SK-N-SH (cell line): ENCODE results near the gene CCL7. TPM values are rescaled to one million over a fixed set of nuclear protein-coding genes. Genes with fewer than 3 reads are reported as not detected.

Experiments used
- CTCF ChIA-PET: fragments of 300-600, 350-600 bp; formaldehyde crosslinking; extraction: SDS; loops from one replicate; lab custom pipeline; 2021; lab: Yijun Ruan, JAX
- POLR2A ChIA-PET: fragments of 350-600 bp; sonication (Branson Sonifier 250); formaldehyde crosslinking; extraction: SDS; loops from one replicate; lab custom pipeline; 2020; ENCODE audit warnings: antibody characterized with exemption, inconsistent platforms; lab: Yijun Ruan, JAX
- DNase-seq: peaks from one replicate; pipeline ENCODE4 v3.0.0; 2012
- H2AFZ ChIP-seq: fragments of 200-600 bp; sonication (generic); 2 replicates; pipeline ENCODE4 v1.8.1; 2016; ENCODE audit warnings: antibody characterized with exemption, mild to moderate bottlenecking, low read depth
- H3F3A ChIP-seq: fragments of 200-600 bp; sonication (generic); replicated peaks from 2 replicates; pipeline ENCODE3; 2016; ENCODE audit warnings: antibody characterized with exemption, mild to moderate bottlenecking; ENCODE audit not compliant: insufficient read depth
- H3K27ac ChIP-seq, 2 experiments: fragments of 200-500 bp in 1 of 2; fragments of 200-600 bp in 1 of 2; sonication (Bioruptor generic) in 1 of 2; sonication (generic), shearing (Covaris generic) in 1 of 2; 2 replicates each; pipeline versions ENCODE4 v1.5.1 to v1.6.1; 2014 to 2016; ENCODE audit warnings: low read depth in 2 of 2, inconsistent platforms in 1 of 2, low read length in 1 of 2, mild to moderate bottlenecking in 1 of 2, mixed read lengths in 1 of 2
- H3K27me3 ChIP-seq: fragments of 200-600 bp; sonication (generic), shearing (Covaris generic); 2 replicates; pipeline ENCODE4 v1.6.1; 2016; ENCODE audit warnings: mixed run types; ENCODE audit not compliant: insufficient read depth
- H3K36me3 ChIP-seq, 2 experiments: fragments of 200-500 bp in 1 of 2; fragments of 200-600 bp in 1 of 2; sonication (Bioruptor generic) in 1 of 2; sonication (generic) in 1 of 2; replicated peaks in 1 of 2; 2 replicates each; pipeline versions ENCODE3 to v1.5.1; 2014 to 2016; ENCODE audit warnings: low read length in 1 of 2, mild to moderate bottlenecking in 1 of 2; ENCODE audit not compliant: insufficient read depth in 2 of 2, control insufficient read depth in 1 of 2
- H3K4me1 ChIP-seq, 2 experiments: fragments of 200-500 bp in 1 of 2; fragments of 200-600 bp in 1 of 2; sonication (Bioruptor generic) in 1 of 2; sonication (generic), shearing (Covaris generic) in 1 of 2; 2 replicates each; pipeline versions ENCODE4 v1.5.1 to v1.6.1; 2014 to 2016; ENCODE audit warnings: low read depth in 1 of 2, low read length in 1 of 2, mixed run types in 1 of 2; ENCODE audit not compliant: insufficient read depth in 2 of 2, control insufficient read depth in 1 of 2
- H3K4me2 ChIP-seq: fragments of 200-600 bp; sonication (generic), shearing (Covaris generic); 2 replicates; pipeline ENCODE4 v1.6.1; 2017; ENCODE audit warnings: mixed run types
- H3K4me3 ChIP-seq, 2 experiments: fragments of 200-500 bp in 1 of 2; fragments of 200-600 bp in 1 of 2; sonication (Bioruptor generic) in 1 of 2; sonication (generic), shearing (Covaris generic) in 1 of 2; 2 replicates each; pipeline versions ENCODE4 v1.5.1 to v1.8.1; 2014 to 2016; ENCODE audit warnings: low read depth in 2 of 2, inconsistent platforms in 1 of 2, low read length in 1 of 2, mild to moderate bottlenecking in 1 of 2, mixed read lengths in 1 of 2, moderate library complexity in 1 of 2
- H3K79me2 ChIP-seq: fragments of 200-600 bp; sonication (generic); 2 replicates; pipeline ENCODE4 v1.8.1; 2017; ENCODE audit warnings: mild to moderate bottlenecking; ENCODE audit not compliant: insufficient read depth
- H3K9ac ChIP-seq: fragments of 200-600 bp; sonication (generic); 2 replicates; pipeline ENCODE4 v1.6.1; 2017; ENCODE audit warnings: mixed run types
- H3K9me2 ChIP-seq: fragments of 200-600 bp; sonication (generic); 2 replicates; pipeline ENCODE4 v1.6.1; 2017; ENCODE audit warnings: mixed run types
- H3K9me3 ChIP-seq: fragments of 200-600 bp; sonication (generic); 2 replicates; pipeline ENCODE4 v1.6.1; 2017; ENCODE audit warnings: mixed run types, mild to moderate bottlenecking, moderate library complexity
- H4K20me1 ChIP-seq: fragments of 200-600 bp; sonication (generic); 2 replicates; pipeline ENCODE4 v1.6.1; 2017; ENCODE audit warnings: mild to moderate bottlenecking, mixed run types; ENCODE audit not compliant: insufficient read depth
- ELF1 ChIP-seq: IDR thresholded peaks from 2 replicates; pipeline ENCODE4 v1.4.0; 2012
- EP300 ChIP-seq, 2 experiments: IDR thresholded peaks; 2 replicates each; pipeline versions ENCODE4 v1.4.0 to v1.6.1; 2012; ENCODE audit warnings: borderline replicate concordance in 1 of 2, low read depth in 1 of 2, low read length in 1 of 2
- EZH2phosphoT487 ChIP-seq: fragments of 200-600 bp; sonication (generic); IDR thresholded peaks from 2 replicates; pipeline ENCODE4 v1.6.1; 2017; ENCODE audit warnings: low read depth, mixed run types, mild to moderate bottlenecking, antibody characterized with exemption, moderate library complexity, borderline replicate concordance
- FOXJ3 ChIP-seq: sonication (generic); formaldehyde crosslinking; IDR thresholded peaks from 2 replicates; pipeline ENCODE4 v1.5.1; 2020; ENCODE audit warnings: mild to moderate bottlenecking, missing genetic modification reagents
- FOXM1 ChIP-seq: IDR thresholded peaks from 2 replicates; pipeline ENCODE4 v1.4.0; 2012; ENCODE audit warnings: low read depth, mild to moderate bottlenecking
- GATA2 ChIP-seq: sonication (generic); formaldehyde crosslinking; IDR thresholded peaks from 2 replicates; pipeline ENCODE4 v1.5.0; 2020; ENCODE audit warnings: mild to moderate bottlenecking, missing genetic modification reagents
- IRF3 ChIP-seq: fragments of 150-350 bp; IDR thresholded peaks from 2 replicates; pipeline ENCODE4 v1.6.1; 2016; ENCODE audit warnings: mild to moderate bottlenecking, low read depth, low read length
- JUND ChIP-seq: IDR thresholded peaks from 2 replicates; pipeline ENCODE4 v1.4.0; 2012
- MEF2A ChIP-seq: IDR thresholded peaks from 2 replicates; pipeline ENCODE4 v1.4.0; 2012; ENCODE audit warnings: low read depth, borderline replicate concordance
- MXI1 ChIP-seq: IDR thresholded peaks from 2 replicates; pipeline ENCODE4 v1.6.1; 2012; ENCODE audit warnings: mild to moderate bottlenecking, low read depth, low read length, improper control_type of control experiment
- RXRA ChIP-seq: IDR thresholded peaks from 2 replicates; pipeline ENCODE4 v1.4.0; 2012; ENCODE audit warnings: low read depth, mild to moderate bottlenecking, borderline replicate concordance
- SIN3A ChIP-seq: IDR thresholded peaks from 2 replicates; pipeline ENCODE4 v1.6.1; 2012; ENCODE audit warnings: low read depth, mild to moderate bottlenecking, low read length, moderate library complexity, borderline replicate concordance
- SMC3 ChIP-seq: IDR thresholded peaks from 2 replicates; pipeline ENCODE4 v1.6.1; 2012; ENCODE audit warnings: low read depth, low read length, improper control_type of control experiment
- TAF1 ChIP-seq: IDR thresholded peaks from 2 replicates; pipeline ENCODE4 v1.6.1; 2012; ENCODE audit warnings: low read depth, mild to moderate bottlenecking, low read length, moderate library complexity, borderline replicate concordance
- TCF12 ChIP-seq: IDR thresholded peaks from 2 replicates; pipeline ENCODE4 v1.4.0; 2012
- WGBS: methylation state at CpG from one replicate; pipeline ENCODE4 v1.1.6; 2017; ENCODE audit warnings: low lambda C conversion rate; 5-methylcytosine and 5-hydroxymethylcytosine counted together
- polyA plus RNA-seq, 3 experiments: library from polyadenylated mRNA; depleted of rRNA; stranded (reverse); fragments of >200 nt; gene quantifications; 2 replicates each; pipeline ENCODE4 v1.2.3, GENCODE V29; 2012
- TF ChIP-seq, protein P1 (sequence below): fragments of 150-350 bp; IDR thresholded peaks from 2 replicates; pipeline ENCODE4 v1.6.1; 2017; ENCODE audit warnings: antibody characterized with exemption, low read length, low read depth, borderline replicate concordance
- TF ChIP-seq, protein P2 (sequence below): IDR thresholded peaks from 2 replicates; pipeline ENCODE4 v1.4.0; 2012; ENCODE audit warnings: low read depth

Gene CCL7
- polyA plus RNA-seq, 1 of the 3 experiments (the other 2 are of a cell fraction): 0.72 TPM

DNA sequence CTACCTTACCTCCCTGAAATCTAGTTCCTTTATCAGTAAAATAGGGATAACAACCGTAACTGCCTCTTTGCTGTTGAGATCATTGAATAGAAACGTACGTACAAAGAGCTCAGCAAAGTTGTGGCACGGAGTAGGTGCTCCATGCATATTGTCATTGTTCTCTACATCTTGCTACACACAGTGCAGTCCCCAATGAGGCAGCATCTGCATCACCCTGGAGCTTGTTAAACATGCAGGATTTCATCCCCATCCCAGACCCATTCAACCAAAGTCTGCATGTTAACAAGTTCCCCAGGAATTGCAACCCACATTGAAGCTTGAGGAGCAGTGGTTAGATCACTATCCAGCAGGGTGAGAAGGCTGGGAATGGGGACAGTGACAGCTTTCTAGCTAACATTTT lies 48.6 kb upstream of the CCL7 start (continued):
- TF ChIP-seq ELF1 (no peak), RXRA (no peak), TCF12 (no peak), IRF3 (no peak)

- Histone ChIP-seq H3K4me2 (no peak overlapping the region), H2AFZ (no peak overlapping the region), H3K4me1 (no peaks in the 10 kb centered on the region), H3K4me3 (no peak overlapping the region), H3K79me2 (no peaks in the 10 kb centered on the region), H4K20me1 (no peaks in the 10 kb centered on the region), H3K9me3 (no peaks in the 10 kb centered on the region), H3K9ac (no peak overlapping the region)
- 49% methylated on average over 3 of the region's 3 CpGs for WGBS
- no peak for TF ChIP-seq JUND
- TF ChIP-seq MXI1: no peak
- TF ChIP-seq MEF2A: no peak
- no peak for TF ChIP-seq SIN3A
- no peak for TF ChIP-seq EP300 (IDR thresholded peaks at IDR 0.05; ENCODE audit: borderline replicate concordance in 1 of 2, low read depth in 1 of 2, low read length in 1 of 2)
- no peak for TF ChIP-seq FOXJ3
- TF ChIP-seq, protein P1, sequence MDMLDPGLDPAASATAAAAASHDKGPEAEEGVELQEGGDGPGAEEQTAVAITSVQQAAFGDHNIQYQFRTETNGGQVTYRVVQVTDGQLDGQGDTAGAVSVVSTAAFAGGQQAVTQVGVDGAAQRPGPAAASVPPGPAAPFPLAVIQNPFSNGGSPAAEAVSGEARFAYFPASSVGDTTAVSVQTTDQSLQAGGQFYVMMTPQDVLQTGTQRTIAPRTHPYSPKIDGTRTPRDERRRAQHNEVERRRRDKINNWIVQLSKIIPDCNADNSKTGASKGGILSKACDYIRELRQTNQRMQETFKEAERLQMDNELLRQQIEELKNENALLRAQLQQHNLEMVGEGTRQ: no peak
- TF ChIP-seq GATA2 (CRISPR knock-in tag): no peak
- TF ChIP-seq IRF3: no peak
- TF ChIP-seq EZH2phosphoT487: no peak
- no peak for TF ChIP-seq FOXM1
- TF ChIP-seq SMC3: no peak
- TF ChIP-seq, protein P2, sequence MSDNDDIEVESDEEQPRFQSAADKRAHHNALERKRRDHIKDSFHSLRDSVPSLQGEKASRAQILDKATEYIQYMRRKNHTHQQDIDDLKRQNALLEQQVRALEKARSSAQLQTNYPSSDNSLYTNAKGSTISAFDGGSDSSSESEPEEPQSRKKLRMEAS: no peak
- TF ChIP-seq TAF1: no peak
- TF ChIP-seq, all 33 proteins: peak for 0
- ChIA-PET CTCF (interaction anchor here (2.2 to 3.3 kb wide), 3 partner anchors 22 to 139 kb away, joined by 9 to 20 read pairs (median 10); no protein-coding TSS in a partner anchor), POLR2A (no interaction called here)
- Histone ChIP-seq H3K9me2 (no peaks in the 10 kb centered on the region), H3K36me3 (no peaks in the 10 kb centered on the region), H3K27me3 (no peaks in the 10 kb centered on the region), H3K27ac (no peak overlapping the region), H3F3A (no peaks in the 10 kb centered on the region)
- DNase-seq: no peak
Measured at GRCh38 chr17:34222722-34223497, 47.1 kb upstream of the CCL7 start.
